Liver (tissue), 9 donors: Measurements from ENCODE around the gene PCDHGA5. TPM values are rescaled to one million over a fixed set of nuclear protein-coding genes. Genes with fewer than 3 reads are reported as not detected.
"Not testable (repeated sequence)": the region's sequence is repeated elsewhere in the genome, so short reads cannot be mapped to it uniquely, and the experiment has no call there.

ENCODE experiments used
- DNase-seq: peaks from one replicate; pipeline ENCODE4 v3.0.0-alpha.2; 2017; ENCODE audit warnings: low spot score
- H3K27ac ChIP-seq, 2 donors: one replicate each; pipeline ENCODE4 v1.7.0; 2013; ENCODE audit warnings: inconsistent platforms in 2 of 2, low read length in 2 of 2, control low read depth in 1 of 2, low read depth in 1 of 2, mild to moderate bottlenecking in 1 of 2
- H3K27me3 ChIP-seq, 4 donors: one replicate each; pipeline versions ENCODE4 v1.6.1 to v1.7.0; 2013; ENCODE audit warnings: low read length in 3 of 4, inconsistent platforms in 1 of 4, mild to moderate bottlenecking in 1 of 4, moderate library complexity in 1 of 4; ENCODE audit not compliant: control insufficient read depth in 4 of 4, insufficient read depth in 4 of 4
- H3K36me3 ChIP-seq, 4 donors: one replicate each; pipeline versions ENCODE4 v1.6.1 to v1.7.0; 2013; ENCODE audit warnings: low read length in 3 of 4, mild to moderate bottlenecking in 3 of 4, low read depth in 1 of 4, moderate library complexity in 1 of 4; ENCODE audit not compliant: control insufficient read depth in 4 of 4, insufficient read depth in 3 of 4
- H3K4me1 ChIP-seq, 4 donors: one replicate each; pipeline versions ENCODE4 v1.6.1 to v1.7.0; 2013; ENCODE audit warnings: low read length in 3 of 4, mild to moderate bottlenecking in 3 of 4, moderate library complexity in 1 of 4; ENCODE audit not compliant: control insufficient read depth in 4 of 4, insufficient read depth in 4 of 4
- H3K4me3 ChIP-seq, 3 donors: one replicate each; pipeline versions ENCODE4 v1.6.1 to v1.7.0; 2013; ENCODE audit warnings: low read length in 3 of 3, control low read depth in 1 of 3, low read depth in 1 of 3, mild to moderate bottlenecking in 1 of 3
- H3K9ac ChIP-seq, 2 donors: one replicate each; pipeline ENCODE4 v1.7.0; 2013; ENCODE audit warnings: low read length in 2 of 2, mild to moderate bottlenecking in 2 of 2, moderate library complexity in 2 of 2, control low read depth in 1 of 2, low read depth in 1 of 2
- H3K9me3 ChIP-seq, 4 donors: one replicate each; pipeline versions ENCODE4 v1.6.1 to v1.7.0; 2013; ENCODE audit warnings: low read length in 3 of 4; ENCODE audit not compliant: control insufficient read depth in 4 of 4
- ATF3 ChIP-seq: IDR thresholded peaks from 2 replicates; pipeline ENCODE4 v1.6.1; 2016; ENCODE audit warnings: antibody characterized with exemption
- CTCF ChIP-seq: fragments of 150-350 bp; IDR thresholded peaks from 2 replicates; pipeline ENCODE4 v1.5.1; 2017; ENCODE audit warnings: improper control_type of control experiment, low read depth, low read length; ENCODE audit not compliant: missing input control
- EGR1 ChIP-seq, 2 donors: IDR thresholded peaks; 2 replicates each; pipeline ENCODE4 v1.6.1; 2016 to 2018; ENCODE audit warnings: antibody characterized with exemption in 2 of 2, low read depth in 2 of 2
- FOXA1 ChIP-seq: IDR thresholded peaks from 2 replicates; pipeline ENCODE4 v1.6.1; 2016; ENCODE audit warnings: antibody characterized with exemption
- FOXA2 ChIP-seq: IDR thresholded peaks from 2 replicates; pipeline ENCODE4 v1.6.1; 2016; ENCODE audit warnings: antibody characterized with exemption
- HNF4A ChIP-seq, 2 donors: conservative IDR thresholded peaks; 2 replicates each; pipeline ENCODE4 v1.6.1; 2016; ENCODE audit warnings: antibody characterized with exemption in 2 of 2, mild to moderate bottlenecking in 2 of 2
- HNF4G ChIP-seq: IDR thresholded peaks from 2 replicates; pipeline ENCODE4 v1.6.1; 2016; ENCODE audit warnings: antibody characterized with exemption
- JUND ChIP-seq, 2 donors: IDR thresholded peaks; 2 replicates each; pipeline ENCODE4 v1.6.1; 2016; ENCODE audit warnings: antibody characterized with exemption in 2 of 2
- MAX ChIP-seq: IDR thresholded peaks from 2 replicates; pipeline ENCODE4 v1.6.1; 2016; ENCODE audit warnings: antibody characterized with exemption
- RAD21 ChIP-seq, 2 donors: IDR thresholded peaks; 2 replicates each; pipeline ENCODE4 v1.6.1; 2016; ENCODE audit warnings: antibody characterized with exemption in 2 of 2, mild to moderate bottlenecking in 2 of 2
- RXRA ChIP-seq, 2 donors: IDR thresholded peaks; 2 replicates each; pipeline ENCODE4 v1.6.1; 2017 to 2018; ENCODE audit warnings: antibody characterized with exemption in 2 of 2, mild to moderate bottlenecking in 1 of 2
- SP1 ChIP-seq: IDR thresholded peaks from 2 replicates; pipeline ENCODE4 v1.6.1; 2018; ENCODE audit warnings: antibody characterized with exemption, mild to moderate bottlenecking
- TAF1 ChIP-seq: conservative IDR thresholded peaks from 2 replicates; pipeline ENCODE4 v1.6.1; 2016; ENCODE audit warnings: antibody characterized with exemption, mild to moderate bottlenecking
- ZBTB33 ChIP-seq: IDR thresholded peaks from 2 replicates; pipeline ENCODE4 v1.6.1; 2016; ENCODE audit warnings: antibody characterized with exemption
- WGBS: extraction: QIAGEN DNeasy Blood & Tissue Kit; methylation state at CpG from one replicate; pipeline ENCODE4 v1.1.7; 2013; 5-methylcytosine and 5-hydroxymethylcytosine counted together
- polyA plus RNA-seq, 2 donors: library from polyadenylated mRNA; stranded (reverse) in 1 of 2; unstranded in 1 of 2; fragments of 200-250 nt in 1 of 2; fragments of >200 nt in 1 of 2; fragmentation: Nextera tagmentation in 1 of 2; extraction: Ambion mirVana in 1 of 2; gene quantifications; one replicate each; pipeline versions ENCODE4 v1.2.1 to v1.2.3, GENCODE V29; 2013 to 2015
- total RNA-seq, 2 donors: library from RNA; depleted of rRNA; stranded (reverse); fragments of >200 nt; gene quantifications; one replicate each; pipeline ENCODE4 v1.2.3, GENCODE V29; 2014
- donor health status: healthy.
- donor health status: healthy.
- donor health status: healthy.
- donor health status: healthy.
- donor health status: healthy.

The PCDHGA5 gene
- total and polyA plus RNA-seq, 4 donors = 0.04 to 0.50 (median 0.09) TPM

- peaks cover 0 to 2% (median 0%) of the 10 kb centered on the region in 4 donors for H3K36me3 ChIP-seq
- no peak overlapping the region for H3K9ac ChIP-seq
- 28% methylated on average over 20 of the region's 20 CpGs for WGBS
- H3K27me3 ChIP-seq = peaks cover 0 to 11% (median 4%) of the 10 kb centered on the region in 4 donors
- peak overlapping the region in 2 of 3 donors; percentile 18 to 36 for H3K4me3 ChIP-seq
- TF ChIP-seq ZBTB33 (no peak), ATF3 (no peak), HNF4G (no peak), MAX (no peak), JUND (IDR thresholded peaks at IDR 0.05) (no peak)
- H3K9me3 ChIP-seq = peaks cover 26 to 74% (median 34%) of the 10 kb centered on the region in 4 donors
- no peaks in the 10 kb centered on the region for H3K4me1 ChIP-seq
- H3K27ac ChIP-seq = no peak overlapping the region
- DNase-seq = no peak
These were observed 18.6 kb upstream of the PCDHGA5 start for GRCh38 chr5:141345327-141345726.

GRCh38 chr5:141346017-141346416 lies 17.9 kb upstream of the PCDHGA5 start:
- H3K4me1 ChIP-seq, H3K27ac ChIP-seq, H3K4me3 ChIP-seq, H3K36me3 ChIP-seq, DNase-seq, H3K9ac ChIP-seq: not testable (repeated sequence)
- peaks cover 25 to 78% (median 37%) of the 10 kb centered on the region in 4 donors for H3K9me3 ChIP-seq
- 40% methylated on average over 27 of the region's 35 CpGs for WGBS
- H3K27me3 ChIP-seq = peaks cover 0 to 11% (median 3%) of the 10 kb centered on the region in 4 donors

GRCh38 chr5:141349917-141350619 lies 13.9 kb upstream of the PCDHGA5 start, which contains the start of gene PCDHGB1:
Gene PCDHGB1, plus strand, starts transcription at chr5:141350099. Its CDS starts 162 bp downstream, at chr5:141350261.
- Histone ChIP-seq H3K9ac (no peak within 1 kb of the TSS), H3K9me3 (peaks cover 25 to 60% (median 42%) of the 10 kb centered on the region in 4 donors), H3K27ac (no peak within 1 kb of the TSS), H3K36me3 (peaks cover 0 to 3% (median 0%) of the 10 kb centered on the region in 4 donors), H3K27me3 (peaks cover 0 to 3% (median 1%) of the 10 kb centered on the region in 4 donors), H3K4me3 (peak within 1 kb of the TSS in 2 of 3 donors; percentile 20 to 41), H3K4me1 (no peaks in the 10 kb centered on the region)
- 23% methylated on average over 29 of the region's 29 CpGs for WGBS
- no peak for DNase-seq
- no peak for TF ChIP-seq ATF3
- TF ChIP-seq TAF1 = no peak
- TF ChIP-seq RXRA (IDR thresholded peaks at IDR 0.05) = no peak
- TF ChIP-seq SP1 = no peak
- TF ChIP-seq FOXA2 = no peak
- TF ChIP-seq HNF4G = no peak

- no peak for TF ChIP-seq ZBTB33
- TF ChIP-seq HNF4A (conservative IDR thresholded peaks at IDR 0.05) = no peak
- no peak for TF ChIP-seq RAD21 (IDR thresholded peaks at IDR 0.05)
- no peak for TF ChIP-seq TAF1
- TF ChIP-seq HNF4G = no peak
- no peak for TF ChIP-seq MAX
- no peak for TF ChIP-seq FOXA1
- no peak for TF ChIP-seq FOXA2
- TF ChIP-seq EGR1 (IDR thresholded peaks at IDR 0.05; ENCODE audit: low read depth in 2 of 2) = no peak
- no peak for TF ChIP-seq ATF3
- no peak for TF ChIP-seq CTCF
- Histone ChIP-seq H3K9ac (no peak overlapping the region), H3K27me3 (peaks cover 0 to 3% (median 1%) of the 10 kb centered on the region in 4 donors), H3K9me3 (peaks cover 29 to 64% (median 45%) of the 10 kb centered on the region in 4 donors), H3K4me3 (peak overlapping the region in 1 of 3 donors; percentile 3), H3K4me1 (no peaks in the 10 kb centered on the region), H3K36me3 (peaks cover 0 to 3% (median 0%) of the 10 kb centered on the region in 4 donors), H3K27ac (no peak overlapping the region)
- no peak for DNase-seq
- WGBS = 32% methylated on average over 32 of the region's 36 CpGs
These were observed 12.4 kb upstream of the PCDHGA5 start for GRCh38 chr5:141351591-141351990.
